ENCODE data around the gene LDLRAD2.
A peak's percentile ranks its signal among the peaks of the same experiment; 100 is the strongest.

LDLRAD2 gene

DNA sequence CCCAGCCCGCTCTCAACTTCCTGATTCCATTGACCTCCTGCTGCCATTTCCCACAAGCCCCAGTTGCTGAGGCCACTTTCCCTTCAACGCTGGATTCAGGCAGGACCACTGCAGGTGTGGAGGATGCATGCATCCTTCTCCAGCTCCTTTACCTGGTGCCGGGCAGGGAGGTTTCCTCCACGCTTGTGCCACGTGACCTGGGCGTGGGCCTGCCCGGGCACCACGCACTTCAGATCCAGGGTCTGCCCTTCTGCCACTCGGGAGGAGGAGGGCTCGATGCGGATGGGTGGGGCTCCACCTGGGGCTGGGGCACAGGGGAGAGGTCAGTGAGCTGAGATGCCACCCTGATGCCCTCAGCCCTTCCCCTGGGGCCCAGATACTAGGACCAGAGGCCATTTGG, 31.9 kb downstream of the LDLRAD2 start:
- DNase-seq (ENCODE audit: low spot score) = no peak

DNA sequence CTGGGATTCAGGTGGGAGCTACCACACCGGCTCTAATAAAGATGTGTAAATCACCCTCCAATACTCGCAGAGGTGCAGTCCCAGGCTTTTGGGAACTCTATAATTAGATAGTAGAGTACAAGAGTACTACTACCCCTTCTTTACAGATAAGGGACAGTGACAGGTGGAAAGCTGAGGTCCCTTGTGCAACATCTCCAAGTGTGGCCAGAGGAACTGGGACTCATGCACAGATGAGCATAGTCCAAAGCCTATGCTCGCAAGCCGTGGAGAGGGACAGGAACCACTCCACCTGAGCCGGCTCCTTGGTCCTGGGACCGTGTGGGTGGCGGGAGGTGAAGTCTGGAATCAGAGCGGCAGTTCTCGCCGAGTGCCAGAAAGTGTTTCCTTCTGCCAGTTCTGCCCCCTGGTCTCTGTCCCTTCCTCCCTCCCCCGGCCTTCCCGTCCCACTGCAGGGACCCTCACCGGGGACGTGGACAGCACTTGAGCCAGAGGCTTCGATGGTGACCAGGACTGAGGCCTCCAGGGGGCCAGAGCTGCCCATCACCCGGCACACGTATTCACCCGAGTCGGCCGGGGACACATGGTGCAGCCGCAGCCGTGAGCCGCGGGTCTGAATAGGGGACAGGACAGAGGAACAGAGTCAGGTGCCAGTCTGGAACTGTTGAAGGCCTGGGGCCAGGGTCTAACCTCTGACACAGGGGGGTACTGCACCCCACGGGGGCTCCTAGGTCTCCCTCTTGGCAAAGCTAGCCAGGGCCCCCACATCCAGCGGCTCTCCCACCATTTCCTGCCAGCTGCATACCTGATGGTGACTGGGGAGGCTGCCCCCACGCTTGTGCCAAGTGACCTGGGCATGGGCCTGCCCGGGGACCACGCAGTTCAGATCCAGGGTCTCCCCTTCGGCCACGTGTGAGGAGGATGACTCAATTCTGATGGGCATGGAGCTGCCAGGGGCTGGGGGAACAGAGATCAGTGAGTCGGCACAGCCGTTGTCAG, 33.9 kb downstream of the LDLRAD2 start:
- DNase-seq (ENCODE audit: low spot score) = no peak

DNA sequence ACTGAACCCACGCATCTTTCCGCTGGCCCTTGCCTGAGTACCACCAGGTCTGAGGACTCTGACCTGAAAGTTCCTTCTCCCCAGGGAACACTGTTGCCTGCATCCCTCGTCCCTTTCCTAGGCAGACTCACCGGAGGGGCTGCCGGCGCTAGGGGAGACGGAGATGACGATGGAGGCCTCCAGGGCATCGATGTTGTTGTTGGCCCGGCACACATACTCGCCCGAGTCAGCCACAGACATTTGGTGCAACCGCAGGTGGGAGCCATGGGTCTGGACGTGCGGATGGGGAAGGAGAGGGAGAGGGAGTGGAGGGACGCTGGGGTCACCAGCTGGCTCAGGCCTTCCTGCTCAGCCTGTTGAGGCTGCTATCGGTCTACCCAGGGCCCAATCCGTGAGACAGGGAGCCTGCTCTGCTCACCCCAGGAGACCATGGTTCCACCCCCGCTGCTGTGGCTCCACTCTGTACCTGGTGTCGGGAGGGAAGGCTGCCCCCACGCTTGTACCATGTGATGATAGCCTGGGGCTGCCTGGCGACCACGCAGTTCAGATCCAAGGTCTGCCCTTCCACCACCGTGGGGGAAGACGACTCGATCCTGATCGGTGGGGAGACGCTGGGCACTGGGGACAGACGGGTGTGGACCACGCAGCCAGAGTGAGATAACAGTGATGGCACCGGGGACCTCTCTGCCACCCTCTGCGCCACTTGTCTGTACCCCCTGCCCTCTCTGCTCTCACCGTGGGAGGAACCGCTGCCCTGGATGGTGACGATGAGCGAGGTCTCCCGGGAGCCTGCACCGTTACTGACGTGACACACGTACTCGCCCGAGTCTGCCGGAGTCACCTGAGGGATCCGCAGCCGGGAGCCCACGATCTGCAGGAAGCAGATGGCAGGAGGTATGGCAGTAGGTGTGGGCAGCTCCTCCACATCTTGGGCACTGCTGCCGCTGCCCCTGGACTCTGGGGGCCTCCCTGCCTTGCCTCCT, 35.4 kb downstream of the LDLRAD2 start:
- no peak for DNase-seq (ENCODE audit: low spot score)

GRCh38 chr1:21848524-21849174, 36.6 kb downstream of the LDLRAD2 start:
- DNase-seq (ENCODE audit: low spot score) = no peak

GRCh38 chr1:21849909-21850576, 38.0 kb downstream of the LDLRAD2 start:
- DNase-seq (ENCODE audit: low spot score) = no peak

- DNase-seq (ENCODE audit: low spot score) = no peak
These were observed 39.6 kb downstream of the LDLRAD2 start for GRCh38 chr1:21851430-21852250.

- no peak for DNase-seq (ENCODE audit: low spot score)
These were observed 40.4 kb downstream of the LDLRAD2 start for GRCh38 chr1:21852282-21853130.

DNA sequence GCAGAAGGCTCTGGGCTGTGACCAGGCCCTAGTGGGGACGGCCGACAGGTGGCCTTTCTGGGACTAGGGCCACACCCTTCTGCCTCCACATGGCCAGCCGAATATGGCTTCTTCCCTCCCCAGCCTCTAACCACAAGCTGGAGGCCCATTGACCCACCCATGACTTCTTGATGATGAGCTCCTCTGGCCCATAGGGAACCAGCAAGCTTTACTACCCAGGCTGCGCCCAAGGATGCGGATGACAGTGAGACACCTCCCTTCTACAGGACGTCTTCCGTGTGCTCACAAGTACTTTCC, 41.0 kb downstream of the LDLRAD2 start:
- no peak for DNase-seq (ENCODE audit: low spot score)

DNA sequence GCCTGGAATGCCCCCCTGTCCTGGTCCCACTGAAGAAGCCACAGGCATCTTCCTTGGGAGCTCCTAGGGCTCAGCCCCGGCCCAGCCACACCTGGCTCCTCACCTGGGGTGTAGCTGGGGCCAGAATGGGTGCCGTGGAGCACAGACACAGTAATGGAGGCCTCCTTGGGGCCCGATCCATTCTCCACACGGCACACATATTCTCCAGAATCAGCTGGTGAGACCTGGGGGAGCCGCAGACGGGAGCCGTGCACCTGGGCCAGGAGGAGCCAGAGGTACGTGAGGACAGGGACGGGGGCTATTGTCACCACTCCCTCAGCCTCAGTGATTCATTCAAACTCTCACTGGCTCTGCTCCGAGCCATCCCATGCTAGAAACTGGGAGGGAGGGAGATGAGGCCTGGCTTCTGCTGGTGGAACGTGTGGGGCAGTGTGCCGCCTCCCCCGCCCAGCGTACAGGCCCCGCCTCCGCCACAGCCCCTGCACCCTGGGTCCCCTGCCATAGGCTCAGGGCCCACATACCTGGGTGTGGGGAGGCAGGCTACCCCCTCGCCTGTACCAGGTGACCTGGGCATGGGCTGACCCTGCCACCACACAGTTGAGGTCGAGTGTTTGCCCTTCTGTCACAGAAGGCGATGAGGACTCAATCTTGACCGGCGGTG, 42.2 kb downstream of the LDLRAD2 start:
- DNase-seq (ENCODE audit: low spot score) = no peak

- no peak for DNase-seq (ENCODE audit: low spot score)
These were observed 42.7 kb downstream of the LDLRAD2 start for GRCh38 chr1:21854751-21855131.

DNA sequence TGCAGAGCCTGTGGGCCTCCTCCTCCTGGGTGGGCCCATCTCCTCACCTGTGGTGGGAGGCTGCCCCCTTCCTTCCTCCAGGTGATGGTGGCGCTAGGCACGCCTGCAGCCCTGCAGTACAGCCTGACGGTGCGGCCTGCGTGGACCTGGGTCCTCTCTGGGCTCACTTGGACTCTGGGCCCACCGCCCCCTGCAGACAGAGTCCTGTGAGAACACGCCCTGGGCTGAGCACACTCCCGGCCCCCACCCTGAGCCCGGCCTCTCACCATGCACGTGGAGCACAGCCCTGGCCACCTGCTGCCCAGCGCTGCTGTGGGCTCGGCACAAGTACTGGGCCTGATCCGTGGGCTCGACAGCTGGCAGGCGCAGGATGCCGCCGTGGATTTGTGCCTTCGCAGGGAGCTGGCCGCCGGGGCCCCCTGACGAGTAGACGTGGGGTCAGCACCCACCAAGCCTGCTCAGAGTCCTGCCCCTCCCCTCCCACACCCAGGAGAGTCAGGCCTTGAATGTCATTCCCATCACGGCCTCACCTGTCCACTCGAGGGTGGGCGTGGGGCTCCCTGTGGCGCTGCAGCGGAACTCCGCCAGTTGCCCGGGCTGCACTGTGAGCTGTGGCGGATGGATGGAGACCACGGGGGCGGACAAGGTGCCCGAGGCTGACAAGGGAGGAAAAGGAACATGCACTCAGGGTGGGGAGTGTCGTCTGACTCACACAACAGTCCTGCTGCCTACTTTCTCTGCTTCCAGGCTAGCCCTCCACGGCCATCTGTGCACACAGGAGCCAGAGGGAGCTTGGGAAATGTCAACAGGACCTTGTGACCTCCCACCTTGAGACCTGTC, 43.4 kb downstream of the LDLRAD2 start:
- peak; percentile 54 for DNase-seq (ENCODE audit: low spot score)

DNA sequence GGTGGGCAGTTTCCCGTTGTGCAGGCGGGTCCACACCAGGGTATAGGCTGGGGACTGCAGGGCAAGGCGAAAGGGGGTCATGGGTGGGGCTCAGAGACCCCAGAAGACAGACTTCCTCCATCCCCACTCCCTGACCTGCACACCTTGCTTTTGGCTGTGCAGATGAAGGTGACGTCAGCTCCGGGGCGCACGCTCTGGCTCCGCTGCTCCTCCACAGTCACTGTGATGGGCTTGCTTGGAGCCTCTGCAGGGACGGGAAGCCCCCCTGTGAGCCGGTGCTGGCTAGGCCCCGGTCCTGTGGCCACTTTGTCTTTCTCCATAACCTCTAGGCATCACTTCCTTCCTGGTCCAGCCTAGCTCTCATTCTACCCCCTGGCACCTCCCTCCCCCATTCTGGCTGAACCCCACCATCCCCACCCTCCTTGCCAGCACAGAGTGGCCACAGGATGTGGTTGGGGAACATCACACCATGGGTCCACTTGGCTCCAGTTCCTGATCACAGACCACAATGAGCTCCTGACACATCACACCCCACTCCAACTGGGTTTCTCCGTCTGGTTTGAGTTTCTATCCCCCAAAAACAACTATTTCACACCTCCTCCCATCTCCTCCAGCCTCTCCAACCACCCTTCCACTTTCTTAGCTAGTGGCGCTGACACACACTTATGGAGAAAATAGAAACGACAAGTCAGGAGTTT, 45.2 kb downstream of the LDLRAD2 start:
- DNase-seq (ENCODE audit: low spot score) = no peak

GRCh38 chr1:21857840-21858670, 46.0 kb downstream of the LDLRAD2 start:
- DNase-seq (ENCODE audit: low spot score) = no peak

- DNase-seq (ENCODE audit: low spot score) = no peak
These were observed 47.7 kb downstream of the LDLRAD2 start for GRCh38 chr1:21859669-21860179.

GRCh38 chr1:21860971-21861370, 48.9 kb downstream of the LDLRAD2 start:
- DNase-seq (ENCODE audit: low spot score) = no peak

- no peak for DNase-seq (ENCODE audit: low spot score)
These were observed 49.8 kb downstream of the LDLRAD2 start for GRCh38 chr1:21861602-21862429.
